GM19351 (cell line): ENCODE measurements around the gene MIA3.
A peak's percentile ranks its signal among the peaks of the same experiment; 100 is the strongest.

ENCODE experiments used
- ATAC-seq: cut with Tn5 transposase; IDR thresholded peaks from one replicate; pipeline ENCODE4 v1.9.1; 2021; ENCODE audit warnings: mild to moderate bottlenecking, moderate library complexity; ENCODE audit not compliant: unreplicated experiment

The MIA3 gene

DNA sequence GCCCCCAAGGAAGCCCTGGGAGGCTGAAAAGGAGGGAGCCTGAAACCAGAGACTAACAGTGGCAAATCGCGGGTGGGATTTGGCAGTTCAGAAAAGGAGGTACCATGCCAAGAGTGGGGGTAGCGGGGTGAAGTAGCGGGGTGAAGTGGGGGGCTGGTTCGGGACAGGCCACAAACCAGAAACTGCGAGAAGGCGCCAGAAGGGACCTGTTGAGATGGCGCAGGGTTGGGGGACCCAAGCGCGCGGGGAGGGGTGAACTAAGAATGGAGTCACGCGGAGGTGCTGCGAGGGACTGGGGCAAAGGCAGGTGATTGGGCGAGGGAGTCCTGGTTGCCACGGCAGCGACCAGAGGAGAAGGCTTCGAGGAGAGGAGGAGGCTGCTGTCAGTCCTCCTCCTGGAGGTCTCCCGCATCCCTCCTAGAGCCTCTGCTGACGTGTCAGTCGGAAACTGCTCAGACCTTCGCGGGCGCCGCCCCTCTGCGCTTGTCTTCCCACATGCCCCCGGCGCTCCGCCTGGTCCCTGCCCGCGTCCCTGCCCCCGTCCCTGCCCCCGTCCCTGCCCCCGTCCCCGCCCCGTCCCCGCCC lies 438 bp upstream of the MIA3 start:
- peak; percentile 90 for ATAC-seq

DNA sequence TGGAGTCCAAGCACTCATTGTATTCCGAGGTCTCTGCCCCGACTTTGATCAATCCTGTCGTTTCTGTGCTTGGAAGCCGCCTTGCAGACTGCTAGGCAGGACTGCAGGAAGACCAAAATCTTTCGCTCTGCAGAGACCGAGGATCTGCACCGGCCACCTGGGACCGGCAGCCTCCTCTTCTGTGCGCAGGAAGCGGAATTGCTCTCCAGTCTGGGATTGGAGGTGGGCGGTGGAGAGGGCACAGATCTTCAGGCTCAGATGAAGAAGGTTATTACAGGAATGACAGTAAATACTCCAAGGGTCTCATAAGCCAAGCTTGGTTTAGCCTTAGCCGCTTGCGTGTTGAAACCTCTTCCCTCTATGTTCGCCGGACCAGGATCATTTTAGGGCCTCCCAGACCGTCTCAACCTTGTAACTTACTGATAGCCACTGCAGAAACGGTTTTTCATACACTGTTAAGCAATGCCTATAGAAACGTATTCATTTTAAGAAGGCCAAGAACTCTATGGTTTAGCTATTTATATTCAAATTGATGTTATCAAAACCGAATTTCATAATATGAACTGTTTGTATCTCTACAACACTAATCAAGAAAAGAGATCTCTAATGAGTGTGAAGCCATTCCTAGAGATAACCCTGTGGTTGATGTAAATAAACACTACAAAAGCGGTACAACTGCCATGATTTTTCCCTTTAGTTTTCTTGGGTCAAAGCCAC lies 1.1 kb downstream of the MIA3 start:
- ATAC-seq: no peak

DNA sequence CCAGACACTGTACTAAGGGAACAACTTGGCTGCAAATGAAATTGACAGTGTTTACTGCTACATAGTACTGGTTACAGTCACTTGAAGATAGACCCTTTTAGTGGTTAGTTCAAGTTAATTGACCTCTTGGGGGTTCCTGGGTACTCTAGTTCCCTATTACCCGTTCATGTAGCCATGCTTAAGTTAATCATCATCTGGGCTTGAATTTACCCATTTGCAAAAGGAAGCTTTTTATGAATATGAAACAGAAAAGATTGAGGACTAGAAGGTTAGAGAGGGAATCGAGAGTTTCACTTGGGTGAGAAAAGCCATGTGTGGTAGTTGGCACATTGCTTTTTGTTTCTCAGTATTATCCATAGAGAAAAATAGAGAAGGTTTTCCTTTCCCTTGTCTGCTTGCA lies 2.7 kb downstream of the MIA3 start:
- ATAC-seq: no peak

DNA sequence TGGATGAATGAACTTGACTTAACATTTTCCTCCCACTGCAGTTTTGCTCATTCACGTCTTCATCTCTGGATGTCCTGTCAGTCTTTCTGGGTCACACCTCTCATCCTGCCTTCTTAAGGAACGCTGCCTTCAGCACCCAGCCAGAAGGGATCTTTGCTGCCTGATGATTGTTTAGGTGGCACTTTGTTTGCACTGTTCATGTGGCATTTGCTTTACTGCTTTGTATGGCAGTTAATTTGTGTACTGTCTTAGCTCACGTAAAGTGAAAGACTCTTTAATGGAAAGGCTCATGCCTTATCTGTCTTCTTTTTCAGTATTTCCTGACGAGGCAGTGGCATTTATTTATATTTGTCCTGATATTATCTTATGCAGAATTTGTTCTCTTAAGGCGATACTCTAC lies 4.9 kb downstream of the MIA3 start:
- ATAC-seq: no peak

DNA sequence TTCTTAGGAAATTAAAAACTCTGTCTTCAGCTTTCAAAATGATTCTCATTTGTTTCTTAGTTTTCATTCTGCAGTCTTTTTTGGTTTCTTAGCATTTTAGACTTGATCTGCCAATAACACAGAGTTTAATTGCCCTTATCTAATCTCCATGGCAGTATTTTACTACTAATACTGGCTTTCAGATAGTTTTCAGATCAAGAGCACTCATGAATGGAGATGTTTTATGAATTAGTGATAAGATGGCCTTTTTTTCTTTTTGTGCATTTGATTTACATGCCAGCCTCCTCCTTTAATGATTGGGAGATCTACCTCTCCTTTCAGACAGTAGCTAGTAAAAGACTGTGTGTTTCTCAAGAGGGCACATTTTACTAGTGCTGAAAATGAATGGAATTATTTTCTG lies 5.6 kb downstream of the MIA3 start:
- no peak for ATAC-seq

DNA sequence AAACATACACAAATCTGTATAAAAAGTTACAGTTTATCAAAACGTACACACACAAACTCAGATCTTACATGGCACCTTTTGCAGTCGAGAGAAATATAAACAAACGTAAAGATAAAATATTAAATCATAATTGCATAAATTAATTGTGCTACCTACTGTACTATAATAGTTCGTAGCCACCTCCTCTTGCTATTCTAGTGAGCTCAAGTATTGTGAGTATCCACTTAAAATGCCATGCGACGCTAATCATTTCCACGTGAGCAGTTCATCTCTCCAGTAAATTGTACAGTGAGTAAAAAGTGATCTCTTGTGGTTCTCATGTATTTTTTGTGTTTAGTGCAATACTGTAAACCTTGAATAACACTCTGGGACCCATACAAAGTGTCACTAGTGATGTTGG lies 6.3 kb downstream of the MIA3 start:
- no peak for ATAC-seq

DNA sequence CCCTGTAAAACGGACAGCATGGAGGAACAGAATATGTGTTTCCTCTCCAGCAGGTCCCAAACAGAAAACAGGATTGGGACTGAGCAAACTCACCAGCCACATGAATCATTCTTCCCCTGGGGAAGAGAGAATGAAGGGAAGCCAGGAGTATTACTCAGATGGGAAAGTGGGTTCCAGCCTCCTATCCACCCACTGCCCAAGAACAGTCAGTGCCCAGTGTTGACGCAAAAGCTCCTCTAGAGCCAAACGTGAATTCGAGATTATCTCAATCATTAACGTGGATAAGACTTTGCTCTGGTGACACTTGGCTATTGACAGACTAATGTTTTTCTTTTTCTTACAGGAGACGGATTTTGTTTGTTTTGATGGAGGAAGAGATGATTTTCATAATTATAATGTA lies 9.3 kb downstream of the MIA3 start:
- no peak for ATAC-seq

DNA sequence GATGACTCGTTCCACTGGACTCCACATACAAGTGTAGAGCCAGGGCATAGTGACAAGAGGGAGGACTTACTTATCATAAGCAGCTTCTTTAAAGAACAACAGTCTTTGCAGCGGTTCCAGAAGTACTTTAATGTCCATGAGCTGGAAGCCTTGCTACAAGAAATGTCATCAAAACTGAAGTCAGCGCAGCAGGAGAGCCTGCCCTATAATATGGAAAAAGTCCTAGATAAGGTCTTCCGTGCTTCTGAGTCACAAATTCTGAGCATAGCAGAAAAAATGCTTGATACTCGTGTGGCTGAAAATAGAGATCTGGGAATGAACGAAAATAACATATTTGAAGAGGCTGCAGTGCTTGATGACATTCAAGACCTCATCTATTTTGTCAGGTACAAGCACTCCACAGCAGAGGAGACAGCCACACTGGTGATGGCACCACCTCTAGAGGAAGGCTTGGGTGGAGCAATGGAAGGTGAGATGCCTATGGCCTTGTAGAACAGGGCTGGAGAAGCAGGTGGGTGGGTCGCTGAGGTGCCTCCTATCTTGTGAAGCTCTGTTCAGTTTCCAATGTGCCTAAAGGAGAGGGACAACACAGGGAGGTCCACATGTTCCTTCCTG lies 12.1 kb downstream of the MIA3 start:
- no peak for ATAC-seq

DNA sequence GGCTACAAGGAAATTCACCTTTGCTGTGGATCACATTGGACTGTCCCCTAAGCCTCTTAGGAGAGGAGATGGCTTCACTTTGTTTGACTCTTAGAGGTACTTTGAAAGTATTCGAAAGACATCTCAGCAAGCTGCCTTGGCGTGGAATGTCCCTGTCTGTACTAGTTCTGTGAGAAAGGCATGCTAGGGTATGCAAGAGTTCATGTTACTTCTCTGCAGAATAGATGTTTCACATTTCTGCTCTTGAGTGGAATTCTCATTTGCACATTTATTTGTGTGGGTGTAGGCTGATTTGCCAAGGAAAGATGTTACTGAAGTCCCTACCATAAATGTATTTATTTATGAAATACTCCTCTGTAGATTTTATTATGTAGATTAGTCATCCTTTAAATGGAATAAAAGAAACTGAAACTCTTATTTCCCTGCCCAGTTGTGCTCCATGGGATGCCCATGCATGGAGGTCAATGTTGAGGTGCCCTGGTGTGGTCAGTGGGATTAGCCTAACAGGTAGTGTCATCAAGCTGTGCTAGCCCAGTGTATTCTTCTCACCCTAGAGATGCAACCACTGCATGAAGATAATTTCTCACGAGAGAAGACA lies 13.8 kb downstream of the MIA3 start:
- ATAC-seq: no peak

DNA sequence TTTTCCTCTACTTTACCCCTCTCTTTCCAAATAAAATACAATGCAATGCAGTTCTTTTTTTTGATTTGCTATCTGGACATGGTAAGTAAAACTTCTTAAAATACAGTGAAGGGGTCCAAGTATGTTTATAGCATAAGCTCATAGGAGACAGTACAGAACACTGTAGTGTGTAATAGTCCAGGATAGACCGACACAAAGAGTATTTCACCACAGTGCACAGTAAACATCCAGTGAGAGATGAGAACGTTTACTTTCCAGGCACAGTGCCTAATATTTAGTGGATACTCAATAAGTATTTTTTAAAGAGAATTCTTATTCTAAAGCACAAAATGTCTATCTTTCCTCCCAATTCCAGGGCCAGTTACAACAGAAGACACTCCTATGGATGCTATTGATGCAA lies 14.9 kb downstream of the MIA3 start:
- ATAC-seq: no peak

DNA sequence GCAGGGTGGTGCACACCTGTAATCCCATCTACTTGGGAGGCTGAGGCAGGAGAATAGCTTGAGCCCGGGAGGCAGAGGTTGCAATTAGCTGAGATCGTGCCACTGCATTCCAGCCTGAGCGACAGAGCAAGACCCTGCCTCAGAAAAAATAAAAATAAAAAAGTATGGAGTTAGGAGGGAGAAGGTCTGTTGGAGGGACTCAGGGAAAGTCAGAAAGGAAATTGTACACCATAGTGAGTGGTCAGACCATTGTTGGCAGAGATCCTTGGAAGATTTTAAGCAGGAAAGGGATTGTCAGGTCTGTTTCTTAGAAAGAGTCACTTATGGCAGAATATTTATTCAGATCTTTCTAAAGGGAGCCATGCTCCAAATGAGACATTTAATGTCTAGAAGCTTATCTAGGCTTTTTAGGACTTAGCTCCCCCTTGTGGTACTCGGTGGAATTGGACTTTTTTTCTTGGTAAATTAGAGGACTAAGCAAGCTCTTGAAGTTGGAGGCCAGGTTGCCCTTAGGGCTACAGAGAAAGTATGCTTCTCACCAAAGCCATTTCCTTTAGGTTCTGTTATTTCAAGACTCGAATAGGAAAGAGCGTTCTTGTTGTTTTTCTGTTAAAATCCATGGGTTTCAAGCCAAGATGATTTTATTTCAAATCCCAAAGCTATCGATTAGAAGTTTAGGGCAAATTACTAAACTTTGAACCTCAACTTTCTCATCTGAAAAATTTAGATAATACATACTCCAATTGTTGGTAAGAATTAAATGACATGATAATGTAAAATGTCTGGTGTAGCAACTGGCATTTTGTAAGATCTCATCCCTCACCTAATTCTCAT lies 16.5 kb downstream of the MIA3 start:
- ATAC-seq: peak; percentile 95

DNA sequence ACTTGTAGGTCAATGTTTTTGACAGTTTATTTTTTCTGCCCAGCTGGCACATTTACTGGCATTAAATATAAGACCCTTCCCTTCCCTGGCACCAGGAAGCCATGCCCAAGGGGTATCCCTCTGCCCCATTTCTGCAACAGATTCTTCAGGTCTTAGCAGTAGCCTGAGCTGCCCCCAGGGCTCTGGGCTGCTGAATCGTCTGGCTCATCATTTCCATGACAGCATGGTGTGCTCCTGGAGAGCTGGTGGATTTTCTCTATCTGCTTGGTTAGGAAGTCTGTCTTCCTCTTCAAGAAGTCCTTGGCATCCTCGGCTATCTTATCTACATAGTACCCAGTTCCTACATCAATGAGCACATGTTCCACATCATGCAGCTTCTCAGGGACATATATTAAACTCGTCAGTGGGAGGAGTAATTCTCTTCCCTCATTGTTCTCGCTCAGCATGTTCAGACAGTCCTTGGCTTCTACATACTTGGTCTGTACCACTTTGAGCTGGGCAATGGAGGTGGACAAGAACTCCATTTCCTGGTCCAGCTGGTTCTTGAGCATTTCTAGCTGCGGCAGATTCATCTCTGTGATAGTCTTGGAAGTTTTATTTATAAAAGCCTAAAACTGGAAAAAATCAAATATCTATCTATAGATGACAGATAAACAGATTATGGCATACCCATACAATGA lies 23.5 kb downstream of the MIA3 start:
- no peak for ATAC-seq

DNA sequence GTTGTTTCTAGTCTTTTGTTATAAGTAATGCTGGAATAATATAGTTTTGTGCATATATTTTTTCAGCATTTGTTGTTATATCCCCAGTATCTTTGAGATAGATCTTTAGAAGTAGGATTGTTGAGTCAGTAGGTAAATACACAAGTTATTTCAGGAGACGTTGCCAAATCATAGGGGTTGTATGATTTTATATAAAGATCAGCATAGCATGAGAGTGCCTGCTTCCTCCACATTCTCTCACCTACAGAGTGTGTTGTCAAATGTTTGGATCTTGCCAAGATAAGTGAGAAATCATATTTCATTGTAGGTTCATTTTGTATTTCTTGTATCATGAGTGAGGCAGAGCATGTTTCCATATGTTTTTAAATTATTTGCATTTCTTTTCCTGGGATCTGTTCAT lies 24.6 kb downstream of the MIA3 start:
- no peak for ATAC-seq

DNA sequence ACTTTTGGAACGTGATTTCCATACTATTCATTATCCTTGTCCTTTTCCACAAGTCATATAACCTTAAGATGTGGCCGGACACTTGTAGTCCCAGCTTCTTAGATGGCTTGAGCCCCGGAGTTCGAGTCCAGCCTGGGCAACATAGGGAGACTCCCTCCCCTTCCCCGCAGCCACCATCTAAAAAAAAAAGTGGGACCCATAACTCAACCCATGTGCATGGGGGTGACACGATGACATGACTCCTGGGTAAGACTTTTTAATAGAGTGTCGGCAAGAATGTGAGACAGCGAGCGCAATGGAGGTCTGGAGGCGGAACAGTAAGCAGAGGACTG lies 25.7 kb downstream of the MIA3 start:
- no peak for ATAC-seq

DNA sequence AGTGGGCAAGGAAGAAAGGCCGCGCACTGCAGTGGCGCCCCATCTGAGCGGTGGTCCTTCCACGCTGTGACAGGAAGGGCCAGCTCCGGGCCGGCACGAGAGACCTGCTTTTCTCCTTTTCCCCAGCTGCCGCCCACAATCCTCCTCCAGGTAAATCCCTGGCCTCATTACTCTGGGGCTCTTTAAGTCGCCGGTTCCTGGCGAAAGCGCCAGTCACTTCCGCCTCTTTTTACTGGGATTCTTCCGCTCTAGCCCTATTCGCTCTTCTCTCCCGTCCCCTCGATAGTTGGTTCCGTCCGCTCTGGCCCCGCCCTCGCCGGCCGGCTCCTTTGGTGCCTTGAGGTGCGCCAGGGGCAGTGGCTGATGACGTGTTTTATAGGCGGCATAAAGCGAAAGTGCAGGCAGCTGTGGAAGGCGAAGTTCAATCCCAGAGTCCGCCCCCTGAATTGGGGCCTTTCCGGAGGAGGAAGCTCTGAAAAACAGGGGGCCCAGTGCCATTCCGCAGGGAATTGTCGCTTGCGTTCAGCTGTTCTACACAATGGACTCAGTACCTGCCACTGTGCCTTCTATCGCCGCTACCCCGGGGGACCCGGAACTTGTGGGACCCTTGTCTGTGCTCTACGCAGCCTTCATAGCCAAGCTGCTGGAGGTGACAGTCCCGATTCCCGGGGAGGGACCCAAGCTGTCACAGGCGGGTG lies 26.2 kb downstream of the MIA3 start:
- peak; percentile 96 for ATAC-seq

DNA sequence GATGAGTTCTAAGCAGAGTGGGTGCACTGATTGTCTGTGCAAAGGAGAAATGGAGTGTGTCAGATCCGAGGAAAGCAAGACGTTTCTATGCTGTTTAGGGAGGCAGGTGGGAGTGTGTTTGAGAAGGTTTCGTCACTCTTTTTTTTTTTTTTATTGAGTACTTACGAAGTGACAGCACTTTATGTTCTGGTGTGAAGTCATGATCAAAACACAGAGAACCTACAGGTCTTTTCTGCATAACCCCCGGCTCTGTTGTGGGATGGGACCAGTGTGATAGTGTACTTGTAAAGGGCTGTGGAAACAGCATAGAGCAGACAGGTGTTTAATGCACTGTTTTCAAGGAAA lies 26.7 kb downstream of the MIA3 start:
- ATAC-seq: no peak

DNA sequence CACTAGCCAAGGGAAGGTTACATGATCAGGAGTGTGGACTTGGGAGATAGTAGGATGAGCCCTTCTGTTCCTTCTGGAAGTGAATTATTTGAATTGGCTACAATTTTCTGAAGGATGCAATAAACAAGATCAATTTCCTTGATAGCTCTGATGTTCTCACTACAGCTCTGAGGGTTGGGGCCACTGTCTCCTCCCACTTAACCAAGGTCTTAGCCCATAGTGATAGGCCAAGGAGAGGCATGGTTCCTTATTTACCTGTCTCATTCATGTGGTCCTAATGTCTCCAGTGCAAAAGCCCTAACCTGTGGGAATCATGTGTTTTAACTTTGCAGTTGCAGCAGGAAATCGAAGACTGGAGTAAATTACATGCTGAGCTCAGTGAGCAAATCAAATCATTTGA lies 34.8 kb downstream of the MIA3 start:
- no peak for ATAC-seq

DNA sequence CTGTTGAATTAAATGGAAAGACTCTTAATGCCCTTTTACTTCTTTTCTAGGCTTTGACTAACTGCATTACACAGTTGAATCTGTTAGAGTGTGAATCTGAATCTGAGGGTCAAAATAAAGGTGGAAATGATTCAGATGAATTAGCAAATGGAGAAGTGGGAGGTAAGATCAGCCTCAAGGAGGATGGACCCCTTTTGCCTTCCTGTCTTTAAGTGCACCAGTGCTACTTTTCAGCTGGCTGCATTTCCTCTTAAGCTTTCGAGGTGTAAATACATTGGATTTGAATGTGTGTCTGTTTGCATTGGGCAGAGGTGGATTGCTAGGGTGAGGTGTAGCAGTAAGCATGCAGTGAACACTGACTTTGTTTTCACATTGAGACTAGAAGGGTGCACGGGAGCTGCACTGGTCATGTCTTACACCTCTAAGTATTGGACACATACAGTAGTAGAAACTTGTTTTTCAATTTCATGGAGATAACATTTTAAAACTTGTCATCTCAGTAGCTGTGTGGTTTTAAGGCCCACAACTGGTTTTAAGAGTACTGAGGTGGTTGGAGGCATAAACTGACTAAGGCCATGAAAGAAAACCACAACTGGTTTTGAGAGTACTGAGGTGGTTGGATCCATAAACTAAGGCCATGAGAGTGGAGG lies 35.4 kb downstream of the MIA3 start:
- peak; percentile 78 for ATAC-seq

DNA sequence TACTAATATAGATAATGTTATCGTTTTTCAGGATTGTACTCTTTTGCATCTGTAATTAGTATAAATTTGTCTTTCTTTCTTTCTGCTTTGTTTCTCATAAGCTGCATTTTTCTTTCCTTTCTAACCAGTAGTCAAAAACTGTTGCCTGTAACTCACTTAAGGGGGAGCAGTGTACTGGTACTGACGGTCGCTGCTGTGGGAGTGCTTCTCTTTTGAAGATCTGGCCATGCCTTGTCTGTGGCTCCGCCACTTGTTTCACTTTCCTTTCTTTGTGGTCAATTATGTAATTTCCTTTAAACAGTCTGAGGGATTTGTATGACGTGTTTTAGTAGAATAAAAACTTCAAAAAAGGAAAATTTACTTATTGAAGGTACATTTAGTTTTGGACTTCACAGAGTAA lies 37.0 kb downstream of the MIA3 start:
- peak; percentile 90 for ATAC-seq
